Endothelial cell of umbilical vein (primary cell): ENCODE measurements around the gene AJM1. TPM values are rescaled to one million over a fixed set of nuclear protein-coding genes. Genes with fewer than 3 reads are reported as not detected.

Experiments
- BruUV-seq: library from RNA; stranded (reverse); fragments of 400-500 nt; replicated peaks from 2 replicates; lab custom pipeline; 2021; lab: Mats Ljungman, UMichigan
- CTCF ChIA-PET: fragments of 300-600, 350-600 bp; sonication (Branson Sonifier 250); formaldehyde crosslinking; loops from one replicate; lab custom pipeline; 2021; ENCODE audit warnings: antibody characterized with exemption, inconsistent platforms; lab: Charles Lee
- POLR2A ChIA-PET: fragments of 300-600, 350-600 bp; sonication (Branson Sonifier 250); formaldehyde crosslinking; loops from one replicate; lab custom pipeline; 2021; ENCODE audit warnings: antibody characterized with exemption, inconsistent platforms; lab: Charles Lee
- DNase-seq: peaks from one replicate; pipeline ENCODE4 v3.0.0-alpha.2; 2011; ENCODE audit warnings: low read depth, low spot score
- FAIRE-seq: peaks from 2 replicates; lab custom pipeline; 2011; peaks lifted over from hg19 to GRCh38; lab: Jason Lieb, UNC
- H2AFZ ChIP-seq: 2 replicates; pipeline ENCODE4 v1.6.0; 2012; ENCODE audit warnings: low read depth, low read length, control low read depth, inconsistent platforms
- H3K27ac ChIP-seq: 2 replicates; pipeline ENCODE4 v1.5.1; 2011; ENCODE audit warnings: low read depth, mild to moderate bottlenecking, control low read depth, low read length, moderate library complexity; ENCODE audit not compliant: insufficient read depth
- H3K27me3 ChIP-seq, 2 experiments: 2 replicates each; pipeline versions ENCODE4 v1.6.0 to v1.6.1; 2011; ENCODE audit warnings: low read length in 2 of 2, mixed read lengths in 1 of 2; ENCODE audit not compliant: control insufficient read depth in 2 of 2, insufficient read depth in 2 of 2
- H3K36me3 ChIP-seq, 2 experiments: 2 replicates in 1 of 2; 3 replicates in 1 of 2; pipeline ENCODE4 v1.5.1; 2011; ENCODE audit warnings: low read length in 2 of 2, mild to moderate bottlenecking in 1 of 2, moderate library complexity in 1 of 2; ENCODE audit not compliant: control insufficient read depth in 2 of 2, insufficient read depth in 2 of 2; ENCODE audit errors: extremely low read depth in 1 of 2
- H3K4me1 ChIP-seq: 3 replicates; pipeline ENCODE4 v1.5.1; 2011; ENCODE audit warnings: mild to moderate bottlenecking, low read length; ENCODE audit not compliant: control insufficient read depth, insufficient read depth; ENCODE audit errors: extremely low read depth
- H3K4me2 ChIP-seq: 2 replicates; pipeline ENCODE4 v1.6.1; 2011; ENCODE audit warnings: low read length, control low read depth, mixed read lengths; ENCODE audit not compliant: insufficient read depth
- H3K4me3 ChIP-seq, 3 experiments: fragments of 200-600 bp in 1 of 3; sonication (generic), shearing (Covaris generic) in 1 of 3; replicated peaks in 1 of 3; 2 replicates each; pipeline ENCODE4 v1.5.1; 2011 to 2016; ENCODE audit warnings: control low read depth in 3 of 3, low read length in 3 of 3, mild to moderate bottlenecking in 2 of 3, inconsistent platforms in 1 of 3, low read depth in 1 of 3, moderate library complexity in 1 of 3; ENCODE audit not compliant: insufficient read depth in 1 of 3
- H3K79me2 ChIP-seq: 2 replicates; pipeline ENCODE4 v1.6.0; 2012; ENCODE audit warnings: low read length, inconsistent platforms; ENCODE audit not compliant: control insufficient read depth, insufficient read depth
- H3K9ac ChIP-seq: replicated peaks from 2 replicates; pipeline ENCODE3; 2011; ENCODE audit warnings: low read length, control low read depth; ENCODE audit not compliant: insufficient read depth; ENCODE audit errors: extremely low read depth
- H3K9me1 ChIP-seq: replicated peaks from 3 replicates; pipeline ENCODE4 v1.6.0; 2011; ENCODE audit warnings: mild to moderate bottlenecking, low read length; ENCODE audit not compliant: control insufficient read depth, insufficient read depth; ENCODE audit errors: extremely low read depth
- H3K9me3 ChIP-seq: replicated peaks from 2 replicates; pipeline ENCODE4 v1.5.1; 2012; ENCODE audit warnings: low read length, inconsistent platforms; ENCODE audit not compliant: control insufficient read depth, insufficient read depth
- H4K20me1 ChIP-seq: replicated peaks from 2 replicates; pipeline ENCODE3; 2011; ENCODE audit warnings: mild to moderate bottlenecking, low read length; ENCODE audit not compliant: control insufficient read depth, insufficient read depth; ENCODE audit errors: extremely low read depth
- CTCF ChIP-seq, 2 donors: IDR thresholded peaks; 1 replicate in 1 of 2; 2 replicates in 1 of 2; pipeline ENCODE4 v1.5.1; 2011; ENCODE audit warnings: low read length in 2 of 2, mild to moderate bottlenecking in 2 of 2, moderate library complexity in 2 of 2, control low read depth in 1 of 2, inconsistent platforms in 1 of 2, low read depth in 1 of 2; ENCODE audit not compliant: insufficient read depth in 1 of 2; ENCODE audit errors: extremely low read depth in 1 of 2
- EZH2 ChIP-seq: IDR thresholded peaks from 2 replicates; pipeline ENCODE4 v1.6.1; 2012; ENCODE audit warnings: borderline replicate concordance, low read depth, mild to moderate bottlenecking, moderate library complexity, low read length, inconsistent platforms; ENCODE audit not compliant: severe bottlenecking
- FOS ChIP-seq: IDR thresholded peaks from 2 replicates; pipeline ENCODE4 v1.6.1; 2011; ENCODE audit warnings: mild to moderate bottlenecking, low read length, moderate library complexity, borderline replicate concordance; ENCODE audit not compliant: insufficient read depth
- GATA2 ChIP-seq: IDR thresholded peaks from 2 replicates; pipeline ENCODE4 v1.7.0; 2011; ENCODE audit warnings: low read depth, mild to moderate bottlenecking, moderate library complexity, mixed read lengths, low read length; ENCODE audit not compliant: insufficient read length, insufficient read depth
- JUN ChIP-seq: IDR thresholded peaks from 2 replicates; pipeline ENCODE4 v1.6.1; 2011; ENCODE audit warnings: borderline replicate concordance, low read depth; ENCODE audit not compliant: insufficient read length, insufficient read depth
- MYC ChIP-seq: IDR thresholded peaks from one replicate; pipeline ENCODE4 v1.6.1; 2011; ENCODE audit warnings: mild to moderate bottlenecking, low read depth, low read length
- POLR2A ChIP-seq: IDR thresholded peaks from 2 replicates; pipeline ENCODE4 v1.6.1; 2012; ENCODE audit warnings: low read depth, mild to moderate bottlenecking, control low read depth, low read length
- POLR2AphosphoS5 ChIP-seq: IDR thresholded peaks from 2 replicates; pipeline ENCODE4 v1.6.1; 2012; ENCODE audit warnings: low read depth, mild to moderate bottlenecking, control low read depth, low read length, moderate library complexity; ENCODE audit not compliant: insufficient read depth
- dilution Hi-C: fragments of 300-500 bp; cut with MboI; formaldehyde crosslinking; loops from one replicate; pipeline ENCODE4 v1.15.0; 2019; ENCODE audit warnings: low sequenced_read_pairs; ENCODE audit not compliant: extremely low pct_ligation_motif_present
- intact Hi-C: fragments of 100-400 bp; cut with micrococcal nuclease; formaldehyde crosslinking; loops from one replicate; pipeline ENCODE4 v1.10.0; 2022
- polyA plus RNA-seq, 4 experiments: library from polyadenylated mRNA; depleted of rRNA in 3 of 4; stranded (reverse) in 3 of 4; unstranded in 1 of 4; fragments of >200 nt; gene quantifications; 2 replicates each; pipeline versions ENCODE4 v1.2.1 to v1.2.3, GENCODE V29; 2011 to 2012; ENCODE audit warnings: missing spikeins in 1 of 4
- total RNA-seq: library from RNA; stranded (reverse); gene quantifications from 2 replicates; pipeline ENCODE4 v1.2.3, GENCODE V29; 2021
- TF ChIP-seq, protein P1 (sequence below): IDR thresholded peaks from 2 replicates; pipeline ENCODE4 v1.6.1; 2011; ENCODE audit not compliant: insufficient read depth, insufficient read length

AJM1 gene
- total and polyA plus RNA-seq, 2 donors (not counting 3 experiments of a cell fraction or from before 2014, with no cell fraction given): 0.30 to 1.3 TPM

GRCh38 chr9:136855461-136856078 is 13.3 kb downstream of the AJM1 start:
- ChIA-PET CTCF (interaction anchor here (1.1 kb wide), 1 partner anchor 13 kb away, joined by 3 read pairs; the partner anchor contains the start of gene AJM1), POLR2A (no interaction called here)
- H3K4me1 ChIP-seq: no peaks in the 10 kb centered on the region
- H3K4me2 ChIP-seq: no peak overlapping the region
- no peaks in the 10 kb centered on the region for H3K79me2 ChIP-seq
- intact Hi-C loops: no loop called here
- no peak overlapping the region for H3K27ac ChIP-seq
- no TSS peak for BruUV-seq
- no peak overlapping the region for H3K4me3 ChIP-seq
- H3K9me1 ChIP-seq: no peaks in the 10 kb centered on the region
- dilution Hi-C loops: no loop called here
- FAIRE-seq: no peak
- no peaks in the 10 kb centered on the region for H3K27me3 ChIP-seq
- TF ChIP-seq EZH2 (no peak), MYC (no peak), CTCF (IDR thresholded peaks at IDR 0.05; ENCODE audit: extremely low read depth in 1 of 2, insufficient read depth in 1 of 2, low read depth in 1 of 2, low read length in 2 of 2) (no peak), GATA2 (no peak), POLR2AphosphoS5 (no peak), POLR2A (no peak), FOS (no peak), JUN (no peak)
- TF ChIP-seq, protein P1, sequence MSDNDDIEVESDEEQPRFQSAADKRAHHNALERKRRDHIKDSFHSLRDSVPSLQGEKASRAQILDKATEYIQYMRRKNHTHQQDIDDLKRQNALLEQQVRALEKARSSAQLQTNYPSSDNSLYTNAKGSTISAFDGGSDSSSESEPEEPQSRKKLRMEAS: no peak
- DNase-seq: no peak
- H3K36me3 ChIP-seq: no peaks in the 10 kb centered on the region
- H3K9me3 ChIP-seq: no peaks in the 10 kb centered on the region
- no peak overlapping the region for H3K9ac ChIP-seq
- H4K20me1 ChIP-seq: no peaks in the 10 kb centered on the region
- H2AFZ ChIP-seq: no peak overlapping the region
